A549 (cell line): ENCODE measurements around the gene HLF. TPM values are rescaled to one million over a fixed set of nuclear protein-coding genes. Genes with fewer than 3 reads are reported as not detected.

Experiments
- ATAC-seq, 2 experiments: fragments of 200-7000 bp in 1 of 2; fragments of >200 bp in 1 of 2; cut with Nextera tagmentation in 1 of 2; cut with Tn5 transposase in 1 of 2; 3 replicates each; pipeline versions ENCODE4 v1.8.0 to v1.9.1; 2018 to 2020; ENCODE audit warnings: mild to moderate bottlenecking in 1 of 2, moderate library complexity in 1 of 2
- CTCF ChIA-PET: fragments of 300-600 bp; sonication (Branson Sonifier 250); formaldehyde crosslinking; extraction: SDS; loops from one replicate; lab custom pipeline; 2021; ENCODE audit warnings: antibody characterized with exemption, inconsistent platforms; lab: Yijun Ruan, JAX
- POLR2A ChIA-PET: fragments of 350-600 bp; formaldehyde crosslinking; extraction: SDS; loops from one replicate; lab custom pipeline; 2021; ENCODE audit warnings: antibody characterized with exemption, inconsistent platforms; lab: Yijun Ruan, JAX
- DNase-seq, 2 experiments: peaks; one replicate each; pipeline versions ENCODE4 v3.0.0 to v3.0.0-alpha.2; 2011 to 2016; ENCODE audit warnings: low read depth in 1 of 2, low spot score in 1 of 2
- FAIRE-seq: peaks from 2 replicates; lab custom pipeline; 2011; peaks lifted over from hg19 to GRCh38; lab: Jason Lieb, UNC
- H3K27ac ChIP-seq, 2 experiments: fragments of >200 bp; sonication (Bioruptor Twin); formaldehyde crosslinking; 3 replicates each; pipeline ENCODE4 v1.5.1; 2016 to 2017
- H3K4me1 ChIP-seq: fragments of >200 bp; sonication (Bioruptor Twin); formaldehyde crosslinking; 3 replicates; pipeline ENCODE4 v1.6.1; 2016
- H3K4me2 ChIP-seq: fragments of >200 bp; sonication (Bioruptor Twin); formaldehyde crosslinking; 3 replicates; pipeline ENCODE4 v1.6.1; 2016
- H3K4me3 ChIP-seq: fragments of >200 bp; sonication (Bioruptor Twin); formaldehyde crosslinking; 3 replicates; pipeline ENCODE4 v1.5.1; 2016
- H3K9me3 ChIP-seq: fragments of >200 bp; sonication (Bioruptor Twin); formaldehyde crosslinking; 3 replicates; pipeline ENCODE4 v1.6.1; 2016
- ATOH8 ChIP-seq: fragments of 250-450 bp; sonication (Bioruptor Pico); IDR thresholded peaks from 2 replicates; pipeline ENCODE4 v1.5.0; 2020; ENCODE audit warnings: low read depth, mild to moderate bottlenecking, moderate library complexity
- BCL3 ChIP-seq: fragments of >200 bp; sonication (Bioruptor Twin); formaldehyde crosslinking; IDR thresholded peaks from 3 replicates; pipeline ENCODE4 v1.6.1; 2016
- CBX8 ChIP-seq: fragments of 200-600 bp; sonication (generic); IDR thresholded peaks from 2 replicates; pipeline ENCODE4 v1.6.1; 2016
- CEBPB ChIP-seq, 2 experiments: fragments of >200 bp in 1 of 2; sonication (Bioruptor Twin) in 1 of 2; formaldehyde crosslinking in 1 of 2; IDR thresholded peaks; 2 replicates each; pipeline ENCODE4 v1.6.1; 2012 to 2016
- CHD2 ChIP-seq: fragments of 150-350 bp; IDR thresholded peaks from 2 replicates; pipeline ENCODE4 v1.6.1; 2014; ENCODE audit warnings: low read length; ENCODE audit not compliant: partially characterized antibody
- E2F6 ChIP-seq: IDR thresholded peaks from 2 replicates; pipeline ENCODE4 v1.6.1; 2012; ENCODE audit warnings: low read depth, borderline replicate concordance
- EHF ChIP-seq: fragments of 250-450 bp; sonication (Bioruptor Pico); IDR thresholded peaks from 2 replicates; pipeline ENCODE4 v1.5.0; 2020; ENCODE audit warnings: mild to moderate bottlenecking
- ELK1 ChIP-seq: fragments of 150-350 bp; IDR thresholded peaks from 2 replicates; pipeline ENCODE4 v1.6.1; 2014; ENCODE audit warnings: low read depth, mild to moderate bottlenecking, low read length
- FOSL2 ChIP-seq, 2 experiments: fragments of 450-650 bp in 1 of 2; fragments of >200 bp in 1 of 2; sonication (Bioruptor Twin) in 1 of 2; formaldehyde crosslinking; IDR thresholded peaks; 2 replicates each; pipeline versions ENCODE4 v1.5.0 to v1.6.1; 2016 to 2020; ENCODE audit warnings: mild to moderate bottlenecking in 1 of 2, moderate library complexity in 1 of 2
- FOXS1 ChIP-seq: fragments of 250-450 bp; sonication (Bioruptor Pico); IDR thresholded peaks from 2 replicates; pipeline ENCODE4 v1.5.0; 2020; ENCODE audit warnings: mild to moderate bottlenecking, moderate library complexity
- GATA3 ChIP-seq: IDR thresholded peaks from 2 replicates; pipeline ENCODE4 v1.6.1; 2012; ENCODE audit warnings: borderline replicate concordance
- HES2 ChIP-seq: fragments of >200 bp; sonication (Bioruptor Twin); formaldehyde crosslinking; IDR thresholded peaks from 2 replicates; pipeline ENCODE4 v1.6.1; 2016
- JUNB ChIP-seq: fragments of >200 bp; sonication (Bioruptor Twin); formaldehyde crosslinking; IDR thresholded peaks from 2 replicates; pipeline ENCODE4 v1.6.1; 2016
- KDM5A ChIP-seq: fragments of 200-600 bp; sonication (generic); IDR thresholded peaks from 2 replicates; pipeline ENCODE4 v1.6.1; 2016; ENCODE audit warnings: antibody characterized with exemption, mild to moderate bottlenecking
- MAX ChIP-seq: IDR thresholded peaks from 2 replicates; pipeline ENCODE4 v1.6.1; 2012
- MAZ ChIP-seq: fragments of 150-350 bp; IDR thresholded peaks from 2 replicates; pipeline ENCODE4 v1.6.1; 2014; ENCODE audit warnings: antibody characterized with exemption, low read depth, low read length, borderline replicate concordance
- MYC ChIP-seq: IDR thresholded peaks from 2 replicates; pipeline ENCODE4 v1.6.1; 2012; ENCODE audit warnings: mild to moderate bottlenecking, inconsistent platforms, low read length, improper control_type of control experiment, borderline replicate concordance
- NFE2L2 ChIP-seq: fragments of 150-350 bp; conservative IDR thresholded peaks from 2 replicates; pipeline ENCODE4 v1.6.1; 2014; ENCODE audit warnings: low read length
- NR3C1 ChIP-seq: fragments of >200 bp; sonication (Bioruptor Twin); formaldehyde crosslinking; IDR thresholded peaks from 3 replicates; pipeline ENCODE4 v1.6.1; 2017
- POLR2A ChIP-seq: IDR thresholded peaks from 2 replicates; pipeline ENCODE4 v1.6.1; 2012; ENCODE audit warnings: mild to moderate bottlenecking, low read length
- POLR2AphosphoS2 ChIP-seq: conservative IDR thresholded peaks from 2 replicates; pipeline ENCODE4 v1.6.1; 2012; ENCODE audit warnings: low read length, improper control_type of control experiment, inconsistent platforms
- RFX5 ChIP-seq: fragments of 450-650 bp; IDR thresholded peaks from 2 replicates; pipeline ENCODE4 v1.7.1; 2014; ENCODE audit warnings: antibody characterized with exemption, mild to moderate bottlenecking, moderate library complexity
- RNF2 ChIP-seq: fragments of 200-600 bp; sonication (generic); IDR thresholded peaks from 2 replicates; pipeline ENCODE4 v1.6.1; 2016; ENCODE audit warnings: low read depth, mild to moderate bottlenecking, antibody characterized with exemption, moderate library complexity, borderline replicate concordance
- TFCP2L1 ChIP-seq: fragments of 250-450 bp; sonication (Bioruptor Pico); IDR thresholded peaks from 2 replicates; pipeline ENCODE4 v1.5.0; 2021; ENCODE audit warnings: mild to moderate bottlenecking
- TP53 ChIP-seq: fragments of 250-450 bp; sonication (Bioruptor Pico); IDR thresholded peaks from 2 replicates; pipeline ENCODE4 v1.5.0; 2021; ENCODE audit warnings: mild to moderate bottlenecking, moderate library complexity
- USF2 ChIP-seq: fragments of 450-650 bp; IDR thresholded peaks from 2 replicates; pipeline ENCODE4 v1.6.1; 2014; ENCODE audit warnings: antibody characterized with exemption
- ZC3H11A ChIP-seq: fragments of 450-650 bp; IDR thresholded peaks from 2 replicates; pipeline ENCODE4 v1.6.1; 2014; ENCODE audit warnings: antibody characterized with exemption, mild to moderate bottlenecking
- ZSCAN20 ChIP-seq: fragments of 250-450 bp; sonication (Bioruptor Pico); IDR thresholded peaks from 2 replicates; pipeline ENCODE4 v1.8.0; 2022; ENCODE audit warnings: mild to moderate bottlenecking, moderate library complexity
- WGBS: methylation state at CpG from one replicate; pipeline ENCODE4 v1.1.6; 2017; ENCODE audit errors: missing lambda C conversion rate; 5-methylcytosine and 5-hydroxymethylcytosine counted together
- polyA plus RNA-seq, 4 experiments: library from polyadenylated mRNA; depleted of rRNA in 3 of 4; stranded (reverse); fragments of >200 nt; fragmentation: RNase III in 1 of 4; extraction: RNeasy Plus Mini Kit Qiagen cat#74134 plus additional on column Dnase treatment in 1 of 4; gene quantifications; 2 replicates in 3 of 4; 3 replicates in 1 of 4; pipeline ENCODE4 v1.2.3, GENCODE V29; 2011 to 2017

The HLF gene
- polyA plus RNA-seq, 2 of the 4 experiments (the other 2 are of a cell fraction), result 0.35 to 1.0 TPM

GRCh38 chr17:55350825-55351205 lies 86.1 kb downstream of the HLF start:
- CTCF ChIA-PET, result interaction anchor here (0.6 to 7.4 kb wide), 6 partner anchors 8 to 378 kb away, joined by 3 to 99 read pairs (median 42); partner anchors contain the start of gene SMIM36
- TF ChIP-seq BCL3, result no peak
- TF ChIP-seq, all 56 proteins: peak for 0

GRCh38 chr17:55351226-55351625 lies 86.5 kb downstream of the HLF start:
- no peak for TF ChIP-seq POLR2AphosphoS2
- TF ChIP-seq RFX5, result no peak
- TF ChIP-seq E2F6, result no peak
- no peak for TF ChIP-seq ZSCAN20 (CRISPR knock-in tag)
- TF ChIP-seq TFCP2L1 (CRISPR knock-in tag), result no peak
- TF ChIP-seq HES2, result no peak
- TF ChIP-seq CEBPB (IDR thresholded peaks at IDR 0.05), result no peak
- no peak for TF ChIP-seq FOXS1 (CRISPR knock-in tag)
- no peak for TF ChIP-seq NFE2L2
- no peak for TF ChIP-seq RNF2
- no peak for TF ChIP-seq POLR2A
- no peak for TF ChIP-seq MAX
- no peak for TF ChIP-seq JUNB
- TF ChIP-seq CBX8, result no peak
- no peak for TF ChIP-seq ELK1
- Histone ChIP-seq H3K27ac (peak overlapping the region; percentile 6 to 46; a peak in 3 of 6 replicates), H3K9me3 (peaks cover 11% of the 10 kb centered on the region; the same call in 2 of the 3 replicates), H3K4me1 (peaks cover 4% of the 10 kb centered on the region; the same call in 1 of the 3 replicates), H3K4me3 (no peak overlapping the region), H3K4me2 (no peak overlapping the region)
- ChIA-PET CTCF (interaction anchor here (0.6 to 7.4 kb wide), 4 partner anchors 9 to 379 kb away, joined by 3 to 99 read pairs (median 41); partner anchors contain the start of gene SMIM36), POLR2A (no interaction called here)
- no peak for DNase-seq
- no peak for FAIRE-seq
- ATAC-seq, result no peak
- WGBS, result 83% methylated on average over 1 of the region's 1 CpG

More at GRCh38 chr17:55350825-55351205, 86.1 kb downstream of the HLF start:
- ATAC-seq, result no peak
- POLR2A ChIA-PET, result no interaction called here
- 23% methylated on average over 2 of the region's 2 CpGs for WGBS
- Histone ChIP-seq H3K4me2 (no peak overlapping the region), H3K4me3 (no peak overlapping the region), H3K4me1 (peaks cover 4% of the 10 kb centered on the region; the same call in 1 of the 3 replicates), H3K9me3 (peaks cover 11% of the 10 kb centered on the region; the same call in 2 of the 3 replicates), H3K27ac (peak overlapping the region; percentile 6 to 46; a peak in 3 of 6 replicates)
- no peak for FAIRE-seq
- DNase-seq, result no peak

- DNase-seq, result no peak
- H3K9me3 ChIP-seq, result 0 out of 3 replicates have a peak, but pooled peaks cover 3% of the 10 kb centered on the region
- H3K27ac ChIP-seq, result no peak overlapping the region
- POLR2A ChIA-PET, result no interaction called here
- WGBS, result 23% methylated on average over 1 of the region's 1 CpG
- no peak for ATAC-seq
- TF ChIP-seq CHD2 (no peak), EHF (no peak), TP53 (CRISPR knock-in tag) (no peak), ZC3H11A (no peak), MAZ (no peak), USF2 (no peak), KDM5A (no peak), MYC (no peak), CBX8 (no peak), RNF2 (no peak), ATOH8 (CRISPR knock-in tag) (no peak), FOSL2 (IDR thresholded peaks at IDR 0.05) (no peak), FOSL2 (CRISPR knock-in tag; IDR thresholded peaks at IDR 0.05) (no peak), NR3C1 (no peak), E2F6 (no peak), GATA3 (no peak)
- TF ChIP-seq, all 56 proteins: peak for 0
- CTCF ChIA-PET, result interaction anchor here (0.6 to 9.7 kb wide), 7 partner anchors 9 to 361 kb away, joined by 3 to 125 read pairs (median 5); partner anchors contain the start of gene SMIM36
- Histone ChIP-seq H3K4me1 (no peaks in the 10 kb centered on the region), H3K4me3 (no peak overlapping the region), H3K4me2 (no peak overlapping the region)
- FAIRE-seq, result no peak
Observed at GRCh38 chr17:55354010-55354409, 89.2 kb downstream of the HLF start.
